ENCODE data around the gene CORIN.

DNA sequence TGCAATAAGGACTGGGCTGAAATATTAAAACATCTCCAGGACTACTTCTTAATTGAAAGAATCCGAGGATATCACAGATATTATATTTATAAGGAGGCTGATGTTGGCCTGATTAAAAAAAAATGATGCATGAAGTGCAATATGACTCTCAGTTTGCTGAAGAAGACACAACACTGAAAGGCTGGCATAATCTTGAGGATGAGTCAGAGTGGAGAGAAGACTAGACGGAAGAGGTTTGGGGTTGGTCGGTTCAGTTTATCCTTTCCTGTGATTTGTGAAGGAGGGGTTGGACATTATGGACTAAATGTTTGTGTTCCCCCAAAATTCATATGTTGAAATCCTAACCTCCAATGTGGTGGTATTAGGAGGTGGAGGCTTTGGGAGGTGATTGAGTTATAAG lies 170.3 kb downstream of the CORIN start:
- TF ChIP-seq, protein P1, sequence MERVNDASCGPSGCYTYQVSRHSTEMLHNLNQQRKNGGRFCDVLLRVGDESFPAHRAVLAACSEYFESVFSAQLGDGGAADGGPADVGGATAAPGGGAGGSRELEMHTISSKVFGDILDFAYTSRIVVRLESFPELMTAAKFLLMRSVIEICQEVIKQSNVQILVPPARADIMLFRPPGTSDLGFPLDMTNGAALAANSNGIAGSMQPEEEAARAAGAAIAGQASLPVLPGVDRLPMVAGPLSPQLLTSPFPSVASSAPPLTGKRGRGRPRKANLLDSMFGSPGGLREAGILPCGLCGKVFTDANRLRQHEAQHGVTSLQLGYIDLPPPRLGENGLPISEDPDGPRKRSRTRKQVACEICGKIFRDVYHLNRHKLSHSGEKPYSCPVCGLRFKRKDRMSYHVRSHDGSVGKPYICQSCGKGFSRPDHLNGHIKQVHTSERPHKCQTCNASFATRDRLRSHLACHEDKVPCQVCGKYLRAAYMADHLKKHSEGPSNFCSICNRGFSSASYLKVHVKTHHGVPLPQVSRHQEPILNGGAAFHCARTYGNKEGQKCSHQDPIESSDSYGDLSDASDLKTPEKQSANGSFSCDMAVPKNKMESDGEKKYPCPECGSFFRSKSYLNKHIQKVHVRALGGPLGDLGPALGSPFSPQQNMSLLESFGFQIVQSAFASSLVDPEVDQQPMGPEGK (CRISPR knock-in tag; IDR thresholded peaks at IDR 0.05; ENCODE audit: borderline replicate concordance), result no peak
- TF ChIP-seq BACH2 (CRISPR knock-in tag; IDR thresholded peaks at IDR 0.05; ENCODE audit: borderline replicate concordance) (no peak), ZFP30 (CRISPR knock-in tag; IDR thresholded peaks at IDR 0.05) (no peak), SNAI2 (CRISPR knock-in tag; IDR thresholded peaks at IDR 0.05) (no peak), ZFP3 (CRISPR knock-in tag; IDR thresholded peaks at IDR 0.05) (no peak), ZC3H10 (CRISPR knock-in tag; IDR thresholded peaks at IDR 0.05) (no peak), TCF4 (CRISPR knock-in tag; IDR thresholded peaks at IDR 0.05; ENCODE audit: borderline replicate concordance) (no peak), ZNF8 (CRISPR knock-in tag; IDR thresholded peaks at IDR 0.05) (no peak), ARNTL (CRISPR knock-in tag; IDR thresholded peaks at IDR 0.05; ENCODE audit: borderline replicate concordance, low read depth) (no peak), GLIS3 (CRISPR knock-in tag; IDR thresholded peaks at IDR 0.05) (no peak)
- TF ChIP-seq, protein P2, sequence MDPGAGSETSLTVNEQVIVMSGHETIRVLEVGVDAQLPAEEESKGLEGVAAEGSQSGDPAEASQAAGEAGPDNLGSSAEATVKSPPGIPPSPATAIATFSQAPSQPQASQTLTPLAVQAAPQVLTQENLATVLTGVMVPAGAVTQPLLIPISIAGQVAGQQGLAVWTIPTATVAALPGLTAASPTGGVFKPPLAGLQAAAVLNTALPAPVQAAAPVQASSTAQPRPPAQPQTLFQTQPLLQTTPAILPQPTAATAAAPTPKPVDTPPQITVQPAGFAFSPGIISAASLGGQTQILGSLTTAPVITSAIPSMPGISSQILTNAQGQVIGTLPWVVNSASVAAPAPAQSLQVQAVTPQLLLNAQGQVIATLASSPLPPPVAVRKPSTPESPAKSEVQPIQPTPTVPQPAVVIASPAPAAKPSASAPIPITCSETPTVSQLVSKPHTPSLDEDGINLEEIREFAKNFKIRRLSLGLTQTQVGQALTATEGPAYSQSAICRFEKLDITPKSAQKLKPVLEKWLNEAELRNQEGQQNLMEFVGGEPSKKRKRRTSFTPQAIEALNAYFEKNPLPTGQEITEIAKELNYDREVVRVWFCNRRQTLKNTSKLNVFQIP (CRISPR knock-in tag; IDR thresholded peaks at IDR 0.05; ENCODE audit: borderline replicate concordance, low read depth), result no peak
- TF ChIP-seq, protein P3, sequence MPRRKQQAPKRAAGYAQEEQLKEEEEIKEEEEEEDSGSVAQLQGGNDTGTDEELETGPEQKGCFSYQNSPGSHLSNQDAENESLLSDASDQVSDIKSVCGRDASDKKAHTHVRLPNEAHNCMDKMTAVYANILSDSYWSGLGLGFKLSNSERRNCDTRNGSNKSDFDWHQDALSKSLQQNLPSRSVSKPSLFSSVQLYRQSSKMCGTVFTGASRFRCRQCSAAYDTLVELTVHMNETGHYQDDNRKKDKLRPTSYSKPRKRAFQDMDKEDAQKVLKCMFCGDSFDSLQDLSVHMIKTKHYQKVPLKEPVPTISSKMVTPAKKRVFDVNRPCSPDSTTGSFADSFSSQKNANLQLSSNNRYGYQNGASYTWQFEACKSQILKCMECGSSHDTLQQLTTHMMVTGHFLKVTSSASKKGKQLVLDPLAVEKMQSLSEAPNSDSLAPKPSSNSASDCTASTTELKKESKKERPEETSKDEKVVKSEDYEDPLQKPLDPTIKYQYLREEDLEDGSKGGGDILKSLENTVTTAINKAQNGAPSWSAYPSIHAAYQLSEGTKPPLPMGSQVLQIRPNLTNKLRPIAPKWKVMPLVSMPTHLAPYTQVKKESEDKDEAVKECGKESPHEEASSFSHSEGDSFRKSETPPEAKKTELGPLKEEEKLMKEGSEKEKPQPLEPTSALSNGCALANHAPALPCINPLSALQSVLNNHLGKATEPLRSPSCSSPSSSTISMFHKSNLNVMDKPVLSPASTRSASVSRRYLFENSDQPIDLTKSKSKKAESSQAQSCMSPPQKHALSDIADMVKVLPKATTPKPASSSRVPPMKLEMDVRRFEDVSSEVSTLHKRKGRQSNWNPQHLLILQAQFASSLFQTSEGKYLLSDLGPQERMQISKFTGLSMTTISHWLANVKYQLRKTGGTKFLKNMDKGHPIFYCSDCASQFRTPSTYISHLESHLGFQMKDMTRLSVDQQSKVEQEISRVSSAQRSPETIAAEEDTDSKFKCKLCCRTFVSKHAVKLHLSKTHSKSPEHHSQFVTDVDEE (CRISPR knock-in tag; IDR thresholded peaks at IDR 0.05), result no peak

Measured in SK-N-SH treated with all-trans-retinoic acid at 6 μM for 48 hours (cell line).